Hepatocyte (in vitro differentiated cells): ENCODE data around the gene CATSPER1.

ENCODE experiments used
- EZH2 ChIP-seq: fragments of 200-600 bp; sonication (generic); IDR thresholded peaks from 2 replicates; pipeline ENCODE4 v1.6.1; 2016; ENCODE audit warnings: antibody characterized with exemption, mild to moderate bottlenecking, borderline replicate concordance
- TF ChIP-seq, protein P1 (sequence below): fragments of 200-600 bp; sonication (generic); IDR thresholded peaks from 2 replicates; pipeline ENCODE4 v1.5.1; 2016; ENCODE audit warnings: antibody characterized with exemption, mild to moderate bottlenecking; ENCODE audit not compliant: poor library complexity

DNA sequence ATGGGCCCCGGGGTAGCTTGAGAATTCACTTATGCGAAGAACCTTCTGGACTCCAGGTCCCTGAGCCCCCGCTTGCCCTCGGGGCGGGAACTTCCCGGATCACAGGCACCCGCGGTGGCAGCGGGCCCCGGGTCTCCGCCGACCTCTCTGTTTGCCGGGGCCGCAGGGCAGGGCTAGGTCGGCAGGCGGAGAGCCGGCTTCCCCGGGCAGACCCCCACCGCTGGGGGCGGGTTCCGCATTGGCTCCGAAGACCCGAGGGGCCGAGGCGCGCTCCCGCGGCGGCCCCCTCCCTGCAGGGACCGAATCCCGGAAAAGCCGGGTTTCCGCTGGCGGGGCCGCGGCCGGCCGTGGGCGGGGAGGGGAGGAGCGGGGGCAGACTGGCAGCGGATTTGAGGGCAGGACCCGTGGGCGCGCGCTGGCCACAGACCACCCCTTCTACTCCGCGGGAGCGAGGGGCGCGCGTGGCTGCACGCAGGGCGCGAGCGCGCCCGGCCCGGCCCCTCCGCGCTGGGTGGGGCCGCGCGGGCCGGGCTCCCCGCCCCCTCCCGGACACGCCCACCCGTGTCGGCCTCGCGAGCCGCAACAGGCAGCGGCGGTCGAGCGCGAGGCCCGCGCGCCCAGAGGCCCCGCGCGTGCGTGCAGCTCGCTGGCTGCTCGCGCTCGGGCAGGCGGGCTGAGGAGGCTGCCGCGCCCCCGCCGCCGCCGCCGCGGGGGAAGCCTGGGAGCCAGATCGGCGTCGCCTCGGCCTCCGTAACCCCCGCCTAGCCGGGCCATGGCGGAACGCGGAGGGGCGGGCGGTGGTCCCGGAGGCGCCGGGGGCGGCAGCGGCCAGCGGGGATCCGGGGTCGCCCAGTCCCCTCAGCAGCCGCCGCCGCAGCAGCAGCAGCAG lies 43.7 kb upstream of the CATSPER1 start, which contains the start of gene PACS1:
- TF ChIP-seq, protein P1, sequence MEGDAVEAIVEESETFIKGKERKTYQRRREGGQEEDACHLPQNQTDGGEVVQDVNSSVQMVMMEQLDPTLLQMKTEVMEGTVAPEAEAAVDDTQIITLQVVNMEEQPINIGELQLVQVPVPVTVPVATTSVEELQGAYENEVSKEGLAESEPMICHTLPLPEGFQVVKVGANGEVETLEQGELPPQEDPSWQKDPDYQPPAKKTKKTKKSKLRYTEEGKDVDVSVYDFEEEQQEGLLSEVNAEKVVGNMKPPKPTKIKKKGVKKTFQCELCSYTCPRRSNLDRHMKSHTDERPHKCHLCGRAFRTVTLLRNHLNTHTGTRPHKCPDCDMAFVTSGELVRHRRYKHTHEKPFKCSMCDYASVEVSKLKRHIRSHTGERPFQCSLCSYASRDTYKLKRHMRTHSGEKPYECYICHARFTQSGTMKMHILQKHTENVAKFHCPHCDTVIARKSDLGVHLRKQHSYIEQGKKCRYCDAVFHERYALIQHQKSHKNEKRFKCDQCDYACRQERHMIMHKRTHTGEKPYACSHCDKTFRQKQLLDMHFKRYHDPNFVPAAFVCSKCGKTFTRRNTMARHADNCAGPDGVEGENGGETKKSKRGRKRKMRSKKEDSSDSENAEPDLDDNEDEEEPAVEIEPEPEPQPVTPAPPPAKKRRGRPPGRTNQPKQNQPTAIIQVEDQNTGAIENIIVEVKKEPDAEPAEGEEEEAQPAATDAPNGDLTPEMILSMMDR = no peak
- no peak for TF ChIP-seq EZH2
